Hepatic stellate cell (primary cell): ENCODE results near the gene TRAPPC6A.

Experiments used
- DNase-seq: peaks from one replicate; pipeline ENCODE4 v3.0.0; 2011; ENCODE audit warnings: low spot score

The TRAPPC6A gene

DNA sequence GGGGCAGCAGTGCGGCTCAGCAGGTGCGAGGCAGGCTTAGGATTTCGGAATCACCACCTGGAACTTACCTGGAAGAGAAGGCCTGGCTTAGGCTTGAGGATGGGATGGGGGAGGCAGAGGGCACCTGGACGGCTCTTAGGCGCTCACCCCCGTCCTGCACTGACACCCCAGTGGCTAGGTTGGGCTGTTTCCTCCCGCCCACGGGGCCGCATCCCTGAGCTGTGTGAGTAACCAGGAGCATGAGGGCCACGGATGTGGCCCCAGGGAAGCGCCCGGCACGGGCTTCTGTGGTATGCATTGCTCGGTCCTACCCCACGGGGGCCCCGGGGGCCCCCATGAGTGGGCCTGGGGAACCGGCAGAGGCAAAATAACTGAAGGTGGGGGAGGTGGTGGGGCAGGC is 14.9 kb downstream of the TRAPPC6A start:
- DNase-seq: no peak

DNA sequence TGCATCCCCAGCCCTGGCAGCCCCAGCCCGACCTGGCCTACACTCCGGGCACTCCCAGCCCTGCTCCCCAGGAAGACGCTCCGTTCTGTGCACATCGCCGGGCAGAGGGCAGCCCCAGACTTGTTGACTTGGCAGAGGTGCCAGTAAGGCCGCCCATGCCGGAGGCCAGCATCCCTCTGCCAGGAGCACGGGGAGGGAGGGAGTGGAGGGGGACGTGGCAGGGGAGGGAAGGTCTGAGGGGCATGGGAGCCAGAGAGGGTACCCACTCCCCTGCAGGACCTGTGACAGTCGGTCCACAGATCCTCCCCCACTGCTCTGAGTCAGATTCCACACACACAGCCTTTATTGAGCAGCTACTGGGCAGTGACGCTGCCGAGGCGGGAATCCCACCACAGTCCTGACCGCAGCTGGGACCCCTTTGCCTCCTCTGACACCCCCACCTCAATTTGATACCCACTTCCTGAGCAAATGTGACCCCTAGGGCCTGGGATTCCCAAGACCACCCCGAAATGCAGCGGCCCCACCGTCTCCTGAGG is 15.4 kb downstream of the TRAPPC6A start:
- DNase-seq: no peak

DNA sequence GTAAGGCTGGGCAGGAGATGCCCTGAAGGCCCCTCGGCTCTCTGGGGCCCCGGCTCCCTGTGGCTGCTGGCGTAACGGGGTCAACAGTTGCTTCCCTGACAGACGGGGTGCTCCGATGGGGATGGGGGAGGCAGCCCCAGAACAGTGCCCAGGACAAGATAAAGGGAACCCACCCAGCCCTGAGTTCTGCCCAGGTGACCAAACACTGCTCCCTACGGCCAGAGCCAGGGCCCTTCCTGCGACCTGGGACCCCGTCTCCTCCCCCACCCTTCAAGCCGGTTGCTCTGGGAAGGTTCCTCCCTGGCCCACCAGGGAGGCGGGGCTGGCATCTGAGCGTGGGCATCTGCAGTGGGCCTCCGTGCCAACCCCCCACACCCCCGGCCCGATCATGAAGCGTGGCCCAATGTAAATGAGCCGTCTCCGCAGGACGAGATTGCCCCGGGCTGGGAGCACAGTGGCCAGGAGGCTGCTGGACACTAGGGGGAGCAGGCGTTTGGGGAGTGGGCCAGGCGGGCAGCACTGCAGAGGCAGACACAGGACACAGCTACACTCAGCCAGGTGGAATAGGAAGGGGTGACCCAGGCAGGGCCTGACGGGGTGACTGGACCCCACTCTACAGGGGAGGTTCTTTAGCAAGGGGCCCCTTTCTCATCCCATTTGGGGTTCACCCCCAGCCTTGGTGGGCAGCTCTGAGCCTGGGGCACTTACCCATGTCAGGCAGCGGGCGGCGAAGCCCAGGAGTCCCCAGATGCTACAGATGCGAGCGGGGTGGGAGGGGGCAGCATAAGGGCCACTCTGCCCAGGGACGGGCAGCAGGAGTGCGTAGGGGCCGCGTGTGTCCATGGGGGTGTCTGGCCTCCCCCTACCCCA is 16.1 kb downstream of the TRAPPC6A start:
- peak; percentile 59 for DNase-seq

DNA sequence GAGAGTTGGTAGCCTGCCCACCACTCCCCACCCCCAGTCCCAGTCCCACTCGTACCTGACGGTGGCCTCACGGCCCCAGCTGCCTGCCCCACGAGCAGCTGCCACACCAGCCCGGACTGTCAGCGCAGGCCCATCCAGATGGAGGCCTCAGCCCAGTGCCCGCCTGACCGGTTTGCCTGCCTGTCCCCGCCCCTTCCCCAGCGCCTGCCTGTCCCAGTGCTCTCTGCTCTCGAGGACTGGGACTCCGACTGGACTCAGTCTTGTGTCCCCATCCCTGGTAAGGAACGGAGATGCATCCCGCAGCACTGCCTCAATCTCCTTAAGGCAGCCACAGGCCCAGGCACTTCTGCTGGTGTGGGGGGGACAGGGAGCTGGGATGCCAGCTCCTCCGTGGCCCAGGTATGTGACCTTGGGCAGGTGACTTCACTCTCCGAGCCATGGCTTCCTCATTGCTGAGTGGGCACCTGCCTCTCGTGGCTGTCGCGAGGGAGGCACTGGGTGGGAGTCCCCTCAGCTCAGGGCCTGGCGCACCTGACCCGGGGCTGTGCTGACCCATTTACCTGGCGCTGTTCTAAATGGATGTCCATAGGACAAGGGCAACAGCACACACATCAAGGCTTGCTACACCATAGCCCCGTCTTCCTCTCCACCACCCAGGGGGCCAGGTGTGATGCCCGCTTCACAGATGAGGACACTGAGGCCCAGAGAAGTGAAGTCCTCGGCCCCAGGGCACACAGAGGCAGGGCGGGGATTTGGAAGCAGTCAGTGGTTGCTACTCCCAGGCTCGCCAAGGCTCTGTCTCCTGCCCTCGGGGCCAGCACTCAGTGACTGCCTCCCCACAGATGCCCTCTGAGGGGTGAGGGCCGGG is 16.9 kb downstream of the TRAPPC6A start, which contains the start of gene NKPD1:
Gene NKPD1, minus strand, starts transcription at position 113 of the 868 bp plus-strand sequence. CDS start 832 bp downstream, outside the sequence.
- no peak for DNase-seq

DNA sequence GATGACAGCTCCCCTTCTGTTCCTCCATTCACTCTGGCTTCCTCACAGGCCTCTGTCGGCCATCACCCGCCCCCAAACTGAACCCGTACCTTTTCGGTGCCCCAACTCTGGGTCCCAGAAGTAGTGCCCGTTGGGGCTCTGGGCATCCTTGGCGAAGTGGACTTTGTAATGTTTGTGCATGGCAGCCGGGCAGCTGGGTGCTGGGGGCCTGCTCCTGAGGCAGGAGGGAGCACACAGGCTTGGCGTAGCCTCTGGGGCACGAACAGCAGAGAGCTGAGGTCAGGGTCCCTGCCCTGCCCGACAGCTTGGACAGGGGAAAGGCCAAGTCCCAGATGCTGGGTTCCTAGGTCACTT is 18.1 kb downstream of the TRAPPC6A start:
- DNase-seq: no peak

DNA sequence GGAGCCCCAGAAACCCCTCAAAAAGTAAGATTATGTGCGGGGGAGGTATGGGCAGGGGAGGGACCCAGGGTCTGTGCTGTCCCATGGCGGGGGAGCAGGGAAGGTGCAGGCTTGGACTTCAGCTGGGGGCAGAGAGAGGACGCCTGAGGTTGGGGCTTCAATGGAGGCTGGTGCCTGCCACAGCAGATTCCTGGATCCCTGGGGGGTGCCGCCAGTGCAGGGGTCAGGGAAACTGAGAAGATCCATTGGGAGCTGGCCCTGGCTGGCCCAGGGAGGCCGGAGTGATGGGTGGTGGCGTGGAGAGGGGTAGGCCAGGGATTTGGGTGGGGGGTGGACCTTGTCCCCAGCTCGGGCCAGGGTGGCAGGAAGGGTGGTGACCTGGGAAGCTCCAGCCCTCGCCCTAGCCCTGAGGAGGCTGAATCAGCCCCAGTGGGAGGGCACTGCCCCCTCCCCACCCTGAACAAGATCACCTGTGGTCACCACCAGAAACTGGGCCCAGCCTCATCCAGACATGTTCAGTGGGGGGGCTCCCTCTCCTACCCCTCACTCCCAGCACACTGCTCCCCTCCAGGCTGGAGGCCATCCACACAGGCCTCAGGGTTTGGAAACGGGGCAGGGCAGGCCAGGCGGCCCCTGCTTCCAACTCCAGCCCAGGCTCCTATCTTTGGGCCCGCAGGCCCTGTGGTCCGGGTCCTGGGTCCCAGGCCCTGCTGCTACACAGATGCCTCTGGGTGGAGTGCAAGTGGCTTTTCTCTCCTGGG is 18.6 kb downstream of the TRAPPC6A start:
- no peak for DNase-seq

DNA sequence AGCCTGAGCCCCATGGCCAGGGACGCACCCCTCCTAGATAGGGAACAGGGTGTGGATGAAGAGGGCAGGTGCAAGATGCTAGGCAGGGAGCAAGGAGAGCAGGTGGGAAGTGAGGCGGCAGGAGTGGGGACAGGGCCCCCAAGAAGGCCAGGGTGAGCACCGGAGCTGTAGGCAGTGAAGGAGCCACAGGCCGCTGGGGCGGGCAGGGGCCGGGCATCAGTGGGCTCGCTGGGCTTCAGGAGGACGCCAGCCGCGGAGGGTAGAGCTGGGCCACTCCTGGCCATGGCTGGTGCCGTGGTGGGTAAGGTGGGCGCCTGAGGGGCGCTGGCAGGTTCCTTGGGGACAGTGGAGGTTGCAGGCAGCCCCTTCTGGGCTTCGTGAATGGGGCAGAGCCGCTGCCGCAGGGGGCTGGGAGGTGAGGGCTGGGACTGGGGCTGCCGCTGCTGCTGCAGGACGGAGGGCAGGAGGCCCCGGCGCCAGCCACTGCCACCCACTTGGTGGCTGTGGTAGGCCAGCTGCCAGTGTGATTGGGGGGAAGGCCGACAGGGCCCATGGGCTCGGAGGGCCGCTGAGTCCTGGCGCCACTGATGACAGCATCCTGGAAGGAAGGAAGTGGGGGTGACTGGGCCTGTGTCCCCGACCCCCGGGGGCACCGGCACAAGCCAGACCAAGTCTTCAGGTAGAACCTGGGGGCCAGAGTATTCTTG is 19.4 kb downstream of the TRAPPC6A start:
- no peak for DNase-seq

DNA sequence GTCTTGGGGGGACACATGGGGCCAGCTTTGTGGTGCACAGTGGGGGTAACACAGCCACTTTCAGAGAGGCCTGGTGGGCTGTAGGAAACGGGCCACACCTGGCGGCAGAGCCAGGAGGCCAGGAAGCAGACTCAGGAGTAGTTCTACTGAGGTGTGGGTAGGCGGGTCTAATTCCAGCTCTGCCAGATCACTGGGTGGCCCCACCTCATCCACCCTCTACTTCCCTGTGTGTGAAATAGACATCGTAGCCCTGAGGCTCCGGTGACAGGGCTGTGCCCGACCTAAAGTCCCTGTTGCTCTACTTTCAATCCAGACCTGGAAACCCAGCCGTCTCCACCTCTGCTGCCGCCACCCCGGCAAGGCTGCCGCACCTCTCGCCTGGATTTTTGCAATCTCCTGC is 21.3 kb downstream of the TRAPPC6A start:
- DNase-seq: no peak

DNA sequence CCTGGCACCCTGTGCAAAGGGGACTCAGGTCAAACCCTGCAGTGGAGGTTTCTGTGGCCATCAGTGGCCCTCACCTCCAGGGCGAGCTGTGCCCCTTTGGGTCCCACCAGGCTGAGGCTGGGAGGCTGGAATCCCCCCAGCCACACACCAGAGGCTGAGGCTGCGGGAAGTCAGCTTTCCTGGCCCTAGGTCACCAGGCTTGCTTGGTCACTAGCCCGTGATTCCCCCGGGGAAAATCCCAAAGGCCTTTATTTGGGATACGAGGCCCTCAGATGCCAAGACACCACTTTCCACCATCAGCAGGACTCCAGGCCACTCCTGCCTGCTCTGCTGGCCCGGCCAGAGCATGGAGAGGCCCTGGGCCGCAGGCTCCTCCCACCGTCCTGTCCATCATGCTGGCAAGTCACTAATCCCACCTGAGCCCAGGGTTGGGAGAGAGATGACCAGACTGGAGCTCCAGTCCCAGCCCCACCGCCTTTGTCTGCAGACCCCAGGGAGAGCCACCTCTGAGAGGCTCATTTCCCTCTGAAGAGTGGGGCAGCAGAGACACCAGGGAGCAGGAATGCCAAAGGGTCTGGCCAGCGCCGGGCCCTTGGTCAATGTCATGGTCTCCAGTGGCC is 21.9 kb downstream of the TRAPPC6A start:
- no peak for DNase-seq

DNA sequence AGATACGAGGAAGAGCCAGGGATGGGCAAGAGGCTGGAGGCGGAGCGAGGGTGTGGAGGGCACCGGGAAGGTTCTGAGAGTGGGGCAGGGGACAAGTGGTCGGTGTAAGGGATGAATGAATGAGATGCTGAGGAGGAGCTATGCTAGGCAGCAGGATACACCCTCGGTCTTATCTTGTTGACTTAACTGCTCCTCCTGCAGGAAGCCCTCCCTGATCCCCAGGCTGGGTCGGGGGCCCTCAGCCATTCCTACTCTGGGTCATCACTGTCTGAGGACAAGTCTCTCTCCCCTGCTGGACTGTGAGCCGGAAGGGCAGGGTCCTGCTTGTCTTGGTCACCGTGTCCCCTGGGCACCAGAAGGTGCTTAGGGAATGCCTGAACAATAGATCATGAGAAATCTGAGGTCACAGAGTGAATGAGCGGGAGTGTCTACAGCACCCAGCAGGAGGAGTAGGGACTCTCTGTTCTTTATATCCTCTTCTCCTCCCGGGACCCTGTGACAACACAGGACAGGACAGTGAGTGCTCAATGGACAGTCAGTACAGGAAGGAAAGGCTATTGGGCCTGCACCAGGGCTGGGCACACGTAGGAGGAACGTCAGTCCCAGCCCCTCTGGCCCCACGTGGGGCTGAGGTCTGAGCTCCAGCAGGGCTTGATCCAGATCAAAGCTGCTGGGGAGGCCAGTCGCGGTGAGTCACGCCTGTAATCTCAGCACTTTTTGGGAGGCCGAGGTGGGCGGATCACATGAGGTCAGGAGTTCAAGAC is 23.8 kb downstream of the TRAPPC6A start:
- DNase-seq: peak; percentile 77

DNA sequence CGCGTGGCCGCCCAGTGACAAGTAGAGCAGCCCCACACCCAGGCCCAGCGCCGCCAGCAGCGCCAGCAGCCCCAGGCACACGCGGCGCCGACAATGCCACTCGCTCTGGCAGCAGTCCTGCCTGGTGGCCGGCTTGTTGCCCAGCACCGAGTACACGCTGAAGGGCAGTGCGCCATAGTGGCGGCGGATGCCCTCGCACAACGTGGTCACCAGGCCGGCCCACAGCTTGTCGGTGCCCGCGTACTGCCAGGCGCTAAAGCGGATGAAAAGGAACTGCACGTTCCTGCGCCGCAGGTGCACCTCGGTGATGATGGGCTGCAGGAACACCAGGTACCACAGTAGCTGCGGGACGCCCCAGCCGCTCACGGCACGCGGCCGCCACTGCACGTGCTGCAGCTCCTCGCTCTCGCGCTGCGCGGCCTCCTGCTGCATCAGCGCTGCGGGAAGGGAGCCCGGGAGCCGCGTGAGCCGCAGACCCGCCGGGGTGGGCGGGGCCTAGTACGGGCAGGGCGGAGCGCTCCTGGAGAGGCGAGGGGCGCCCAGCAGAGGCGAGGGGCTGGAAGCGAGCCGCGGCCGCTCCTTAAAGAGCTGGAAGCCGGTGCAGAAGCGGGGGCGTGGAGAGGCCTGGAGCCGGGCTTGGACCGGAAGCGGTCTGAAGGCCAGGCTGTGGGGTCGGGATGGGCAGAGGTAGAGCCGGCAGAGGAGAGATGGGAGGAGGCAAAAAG is 24.5 kb downstream of the TRAPPC6A start:
- DNase-seq: peak; percentile 58

DNA sequence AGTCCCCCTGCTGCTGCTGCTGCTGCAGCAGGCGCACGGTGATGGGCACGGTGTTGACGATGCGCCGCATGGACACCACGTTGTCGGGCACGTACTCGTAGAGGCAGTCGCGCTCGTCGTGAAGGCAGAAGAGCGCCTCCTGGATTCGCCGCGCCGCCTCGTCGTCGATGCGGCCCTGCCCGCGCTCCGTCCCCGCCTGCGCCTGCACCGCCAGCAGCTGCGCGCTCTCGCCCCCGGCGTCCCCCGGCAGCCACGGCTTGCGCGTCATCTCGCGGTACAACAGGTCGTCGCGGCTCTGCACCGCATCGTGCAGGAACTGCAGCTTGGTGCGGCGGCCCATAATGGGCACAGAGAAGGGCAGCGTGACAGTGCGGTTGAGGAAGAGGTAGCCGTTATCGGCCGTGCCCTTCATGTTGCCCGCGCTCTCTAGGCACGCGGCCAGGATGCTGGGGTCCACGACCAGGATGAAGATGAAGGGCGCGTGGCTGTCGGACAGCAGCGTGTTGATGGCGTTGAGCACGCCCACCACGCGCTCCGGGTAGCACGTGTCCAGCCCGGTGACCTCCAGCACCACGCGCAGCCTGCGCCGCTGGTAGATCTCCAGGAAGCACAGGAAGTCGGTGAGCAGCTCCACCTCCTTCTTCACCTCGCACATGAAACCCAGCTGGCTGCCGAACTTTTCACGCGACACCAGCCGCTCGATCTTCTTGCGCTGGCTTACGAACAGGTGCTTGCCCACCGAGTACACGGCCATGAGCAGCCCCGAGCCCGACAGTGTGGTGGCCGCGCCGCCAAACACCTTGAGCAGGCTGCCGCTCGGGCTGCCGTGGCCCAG is 25.3 kb downstream of the TRAPPC6A start:
- DNase-seq: no peak

DNA sequence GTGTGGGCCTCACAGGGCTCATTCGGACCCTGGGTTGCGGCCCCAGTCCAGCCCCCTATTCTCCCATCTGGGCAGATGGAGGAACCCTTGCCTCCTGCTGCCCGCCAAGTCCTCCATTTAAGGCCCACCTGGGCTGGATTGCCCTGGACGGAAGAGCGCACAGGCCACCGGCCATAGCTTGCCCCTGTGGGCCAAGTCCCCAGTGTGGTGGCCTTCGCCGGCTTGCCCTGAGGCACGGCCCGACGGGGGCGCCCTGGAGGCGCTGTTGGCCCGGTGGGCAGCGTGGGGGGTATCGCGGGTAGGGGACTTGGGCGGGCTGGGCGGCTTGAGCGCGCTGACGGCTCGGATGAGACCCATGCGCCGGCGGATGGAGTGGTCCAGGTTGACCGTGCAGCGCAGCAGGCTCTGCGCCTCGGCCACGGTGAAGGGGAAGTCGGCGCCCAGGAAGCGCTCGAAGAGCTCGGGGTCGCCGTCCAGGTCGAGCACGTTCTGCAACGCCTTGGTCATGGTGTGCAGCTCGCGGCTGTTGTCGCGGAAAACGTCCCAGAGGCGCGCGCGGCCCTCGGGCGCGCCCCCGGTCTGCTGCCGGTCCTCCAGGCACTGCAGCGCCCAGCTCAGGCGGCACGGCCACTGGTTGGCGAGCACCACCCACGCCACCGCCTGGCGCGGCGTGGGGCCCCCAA is 26.1 kb downstream of the TRAPPC6A start:
- DNase-seq: no peak

DNA sequence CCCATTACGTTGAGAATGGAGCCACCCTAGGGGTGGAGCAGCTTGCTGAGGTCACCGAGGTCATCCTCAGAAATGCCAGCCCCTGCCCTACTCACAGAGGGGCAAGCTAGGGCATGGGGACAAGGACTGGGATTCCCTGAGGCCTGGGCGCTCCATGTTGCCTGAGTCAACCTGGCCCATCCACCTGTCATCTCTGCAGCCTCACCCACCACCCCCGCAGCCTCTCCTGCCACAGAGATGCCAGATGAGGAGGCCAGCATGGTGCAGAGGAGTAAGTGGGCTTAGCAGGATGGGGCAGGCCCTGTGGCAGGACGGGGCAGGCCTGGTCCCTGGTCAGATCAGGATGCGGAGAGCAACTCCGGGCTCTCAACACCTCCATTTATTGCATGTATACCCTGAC is 26.7 kb downstream of the TRAPPC6A start:
- DNase-seq: no peak

DNA sequence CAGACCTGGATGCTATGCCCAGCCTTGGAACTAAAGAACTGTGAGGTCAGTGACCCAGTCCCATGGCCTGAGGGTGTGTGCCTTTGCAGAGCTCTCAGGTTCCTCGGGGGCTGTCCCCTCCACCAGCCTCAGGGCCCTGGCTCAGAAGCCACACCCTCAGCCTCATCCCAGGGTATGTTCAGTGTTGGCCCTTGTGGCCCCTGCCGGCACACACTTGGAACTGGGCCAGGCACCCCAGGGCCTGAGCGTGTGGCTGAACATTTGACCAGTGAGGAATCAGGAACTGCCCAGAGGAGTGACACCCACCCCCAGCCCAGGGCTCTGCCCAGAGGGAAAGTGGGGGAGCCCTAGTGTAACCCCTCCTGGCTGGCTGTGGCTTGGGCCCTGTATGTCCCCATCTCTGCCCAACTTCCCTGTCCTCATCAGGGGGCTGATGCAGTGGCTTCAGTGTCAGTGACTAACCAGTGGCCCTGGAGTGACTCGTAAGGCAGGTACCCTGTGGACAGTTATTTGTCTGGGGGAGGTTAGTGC is 27.2 kb downstream of the TRAPPC6A start:
- no peak for DNase-seq

DNA sequence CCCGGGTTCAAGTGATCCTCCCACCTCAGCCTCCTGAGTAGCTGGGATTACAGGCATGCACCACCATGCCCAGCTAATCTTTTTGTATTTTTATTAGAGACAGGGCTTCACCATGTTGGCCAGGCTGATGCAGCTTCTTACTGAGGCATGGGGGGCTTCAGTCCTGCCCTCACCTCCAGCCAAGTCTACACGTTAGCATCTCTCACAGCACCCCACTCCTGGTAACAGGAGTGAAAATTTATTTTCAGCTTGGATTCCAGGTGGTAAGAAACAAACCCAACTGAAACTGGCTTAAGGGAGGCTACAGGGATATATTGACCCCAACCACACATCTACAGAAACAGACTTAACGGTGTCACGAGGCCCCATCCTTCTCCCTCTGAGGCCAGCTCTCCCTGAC is 27.9 kb downstream of the TRAPPC6A start:
- no peak for DNase-seq

DNA sequence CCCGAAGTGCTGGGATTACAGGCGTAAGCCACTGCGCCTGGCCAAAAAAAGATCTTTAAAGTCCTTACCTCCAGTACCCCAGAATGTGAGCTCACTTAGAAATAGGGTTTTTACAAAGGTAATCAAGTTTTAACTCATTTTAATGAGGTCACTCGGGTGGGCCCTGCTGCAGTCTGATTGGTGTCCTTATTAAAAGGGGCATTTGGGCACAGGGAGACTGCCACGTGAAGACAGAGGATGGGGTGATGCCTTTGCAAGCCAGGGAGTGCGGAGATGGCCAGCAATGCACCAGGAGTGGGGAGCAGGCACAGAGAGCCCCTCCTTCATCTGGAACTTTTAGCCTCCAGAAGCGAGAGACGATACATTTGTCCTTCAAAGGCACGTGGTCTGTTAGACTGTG is 28.9 kb downstream of the TRAPPC6A start:
- DNase-seq: no peak
